ENCODE data around the gene CFAP73. TPM values are rescaled to one million over a fixed set of nuclear protein-coding genes. Genes with fewer than 3 reads are reported as not detected.

Gene CFAP73
- total and polyA plus RNA-seq, 2 experiments from 2014 or later: 0.50 to 0.59 TPM

GRCh38 chr12:113134071-113134470 lies 15.5 kb upstream of the CFAP73 start:
- no peak for DNase-seq (ENCODE audit: low spot score)
- H3K36me3 Mint-ChIP-seq (ENCODE audit: low read depth): no peaks in the 10 kb centered on the region
- no peak for TF ChIP-seq STAT1 (IDR thresholded peaks at IDR 0.05; ENCODE audit: unreplicated experiment)
- H3K27me3 Mint-ChIP-seq (ENCODE audit: insufficient read depth, low read depth, poor library complexity): peaks cover 24% of the 10 kb centered on the region
- no peak overlapping the region for H3K27ac Mint-ChIP-seq
- no peaks in the 10 kb centered on the region for H3K36me3 ChIP-seq (ENCODE audit: insufficient read depth)
- peaks cover 8% of the 10 kb centered on the region for H3K27me3 ChIP-seq (ENCODE audit: insufficient read depth)
- no peaks in the 10 kb centered on the region for H3K9me2 ChIP-seq (ENCODE audit: insufficient read depth)
- no peak overlapping the region for H2AFZ ChIP-seq
- H4K20me1 ChIP-seq (replicated peaks; ENCODE audit: insufficient read depth): no peaks in the 10 kb centered on the region
- no peak overlapping the region for H3K4me3 ChIP-seq
- no peak overlapping the region for H3K27ac ChIP-seq (ENCODE audit: low read depth)
- no peak overlapping the region for H3K4me2 ChIP-seq
- H3F3A ChIP-seq (replicated peaks; ENCODE audit: low read depth): 0 out of 2 replicates have a peak, but pooled peaks cover 4% of the 10 kb centered on the region
- no peak overlapping the region for H3K4me3 Mint-ChIP-seq
- peaks cover 19% of the 10 kb centered on the region for H3K4me1 Mint-ChIP-seq
- H3K79me2 ChIP-seq (replicated peaks; ENCODE audit: insufficient read depth): no peaks in the 10 kb centered on the region
- H3K4me1 ChIP-seq (ENCODE audit: insufficient read depth): peaks cover 14% of the 10 kb centered on the region
- H3K9me3 Mint-ChIP-seq: no peaks in the 10 kb centered on the region
- ATAC-seq: no peak

GRCh38 chr12:113134521-113134951 lies 15.0 kb upstream of the CFAP73 start:
- Histone ChIP-seq H2AFZ (peak overlapping the region; percentile 96), H3K36me3 (ENCODE audit: insufficient read depth) (no peaks in the 10 kb centered on the region), H3K79me2 (replicated peaks; ENCODE audit: insufficient read depth) (no peaks in the 10 kb centered on the region), H3K4me1 (ENCODE audit: insufficient read depth) (peaks cover 14% of the 10 kb centered on the region), H3K27ac (ENCODE audit: low read depth) (no peak overlapping the region), H3K4me3 (peak overlapping the region; percentile 80), H3K4me2 (peak overlapping the region; percentile 98), H3K9me2 (ENCODE audit: insufficient read depth) (no peaks in the 10 kb centered on the region), H3F3A (replicated peaks; ENCODE audit: low read depth) (0 out of 2 replicates have a peak, but pooled peaks cover 4% of the 10 kb centered on the region), H4K20me1 (replicated peaks; ENCODE audit: insufficient read depth) (no peaks in the 10 kb centered on the region), H3K27me3 (ENCODE audit: insufficient read depth) (peaks cover 8% of the 10 kb centered on the region)
- Mint-ChIP-seq H3K4me3 (peak overlapping the region; percentile 81), H3K36me3 (ENCODE audit: low read depth) (no peaks in the 10 kb centered on the region), H3K27ac (no peak overlapping the region), H3K27me3 (ENCODE audit: insufficient read depth, low read depth, poor library complexity) (peaks cover 23% of the 10 kb centered on the region), H3K9me3 (no peaks in the 10 kb centered on the region), H3K4me1 (peaks cover 19% of the 10 kb centered on the region)
- ATAC-seq: no peak
- DNase-seq (ENCODE audit: low spot score): no peak
- no peak for TF ChIP-seq STAT1 (IDR thresholded peaks at IDR 0.05; ENCODE audit: unreplicated experiment)
- no peak for TF ChIP-seq JUNB (IDR thresholded peaks at IDR 0.05; ENCODE audit: unreplicated experiment)
- no peak for TF ChIP-seq ZNF331 (CRISPR knock-in tag; IDR thresholded peaks at IDR 0.05; ENCODE audit: low read depth)
- no peak for TF ChIP-seq CTCF (conservative IDR thresholded peaks at IDR 0.05; ENCODE audit: low read depth in 2 of 2)
- no peak for TF ChIP-seq ZNF114 (CRISPR knock-in tag; IDR thresholded peaks at IDR 0.05)
- TF ChIP-seq NANOG (IDR thresholded peaks at IDR 0.05; ENCODE audit: borderline replicate concordance): no peak
- no peak for TF ChIP-seq EZH2 (IDR thresholded peaks at IDR 0.05; ENCODE audit: low read depth, unreplicated experiment)
- no peak for TF ChIP-seq POLR2AphosphoS5 (IDR thresholded peaks at IDR 0.05; ENCODE audit: low read depth)
- no peak for TF ChIP-seq REST (IDR thresholded peaks at IDR 0.05; ENCODE audit: unreplicated experiment)
- TF ChIP-seq ETS1 (IDR thresholded peaks at IDR 0.05): no peak
- TF ChIP-seq EZH2phosphoT487 (IDR thresholded peaks at IDR 0.05; ENCODE audit: unreplicated experiment): no peak
- no peak for TF ChIP-seq CREB1 (CRISPR knock-in tag; IDR thresholded peaks at IDR 0.05; ENCODE audit: low read depth)
